HepG2 (cell line): ENCODE measurements around the gene HTR1B.

Experiments
- POLR2G ChIP-seq: fragments of 200-400 bp; formaldehyde crosslinking; IDR thresholded peaks from 2 replicates; pipeline ENCODE4 v1.6.1; 2018; ENCODE audit warnings: mild to moderate bottlenecking, low read depth, low read length, moderate library complexity
- TF ChIP-seq, protein P1 (sequence below): sonication (generic); formaldehyde crosslinking; IDR thresholded peaks from 2 replicates; pipeline ENCODE4 v1.9.0; 2022; ENCODE audit warnings: missing genetic modification reagents, mild to moderate bottlenecking, borderline replicate concordance

DNA sequence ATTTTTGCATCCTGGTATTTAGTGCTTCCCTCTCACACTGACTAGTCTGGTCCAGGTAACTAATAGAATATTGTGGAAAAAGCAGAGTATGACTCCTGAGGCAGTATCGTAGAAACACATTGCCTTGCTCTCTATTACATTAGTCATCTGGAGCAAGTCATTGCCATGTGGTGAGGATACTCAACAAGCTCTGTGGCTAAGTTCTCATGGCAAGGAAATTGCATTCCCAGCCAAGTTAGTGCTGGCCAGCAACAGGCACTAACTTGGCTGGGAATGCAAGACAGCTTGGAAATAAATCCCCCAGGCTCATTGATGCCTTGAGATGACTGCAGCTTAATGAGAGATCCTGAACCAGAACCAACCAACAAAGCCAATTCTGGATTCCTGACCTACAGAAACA, 39.7 kb upstream of the HTR1B start:
- TF ChIP-seq, protein P1, sequence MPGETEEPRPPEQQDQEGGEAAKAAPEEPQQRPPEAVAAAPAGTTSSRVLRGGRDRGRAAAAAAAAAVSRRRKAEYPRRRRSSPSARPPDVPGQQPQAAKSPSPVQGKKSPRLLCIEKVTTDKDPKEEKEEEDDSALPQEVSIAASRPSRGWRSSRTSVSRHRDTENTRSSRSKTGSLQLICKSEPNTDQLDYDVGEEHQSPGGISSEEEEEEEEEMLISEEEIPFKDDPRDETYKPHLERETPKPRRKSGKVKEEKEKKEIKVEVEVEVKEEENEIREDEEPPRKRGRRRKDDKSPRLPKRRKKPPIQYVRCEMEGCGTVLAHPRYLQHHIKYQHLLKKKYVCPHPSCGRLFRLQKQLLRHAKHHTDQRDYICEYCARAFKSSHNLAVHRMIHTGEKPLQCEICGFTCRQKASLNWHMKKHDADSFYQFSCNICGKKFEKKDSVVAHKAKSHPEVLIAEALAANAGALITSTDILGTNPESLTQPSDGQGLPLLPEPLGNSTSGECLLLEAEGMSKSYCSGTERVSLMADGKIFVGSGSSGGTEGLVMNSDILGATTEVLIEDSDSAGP (CRISPR knock-in tag), result no peak
- TF ChIP-seq POLR2G, result no peak
